Right atrium auricular region (tissue), 2 donors: ENCODE results near the gene MT2A. TPM values are rescaled to one million over a fixed set of nuclear protein-coding genes. Genes with fewer than 3 reads are reported as not detected.
"Not testable (repeated sequence)": the region's sequence is repeated elsewhere in the genome, so short reads cannot be mapped to it uniquely, and the experiment has no call there.

Experiments
- DNase-seq: peaks from one replicate; pipeline ENCODE4 v3.0.0-alpha.2; 2019; ENCODE audit warnings: low spot score
- H3K27ac ChIP-seq, 2 donors: fragments of 200-600 bp; sonication (generic); 1 replicate in 1 of 2; 2 replicates in 1 of 2; pipeline ENCODE4 v1.5.1; 2016 to 2019
- H3K27me3 ChIP-seq, 2 donors: fragments of 200-600 bp; sonication (generic); one replicate each; pipeline versions ENCODE4 v1.5.1 to v1.6.0; 2017 to 2019
- H3K36me3 ChIP-seq: fragments of 200-600 bp; sonication (generic); one replicate; pipeline ENCODE4 v1.5.1; 2016
- H3K4me1 ChIP-seq, 2 donors: fragments of 200-600 bp; sonication (generic); one replicate each; pipeline versions ENCODE4 v1.5.1 to v1.6.0; 2017 to 2019
- H3K4me3 ChIP-seq, 2 donors: fragments of 200-600 bp; sonication (generic); 1 replicate in 1 of 2; 2 replicates in 1 of 2; pipeline ENCODE4 v1.5.1; 2017 to 2019; ENCODE audit warnings: mild to moderate bottlenecking in 1 of 2, moderate library complexity in 1 of 2
- H3K9me3 ChIP-seq, 2 donors: fragments of 200-600 bp; sonication (generic); one replicate each; pipeline ENCODE4 v1.5.1; 2019
- CTCF ChIP-seq, 2 donors: fragments of 200-600 bp; sonication (generic); IDR thresholded peaks; one replicate each; pipeline ENCODE4 v1.5.1; 2019; ENCODE audit warnings: antibody characterized with exemption in 2 of 2
- total RNA-seq, 2 donors: library from RNA; depleted of rRNA; stranded (reverse); fragments of >200 nt; gene quantifications; one replicate each; pipeline ENCODE4 v1.1.0, GENCODE V29; 2016

The MT2A gene
- total RNA-seq, 2 donors from 2014 or later, result 33.3 to 118 TPM

DNA sequence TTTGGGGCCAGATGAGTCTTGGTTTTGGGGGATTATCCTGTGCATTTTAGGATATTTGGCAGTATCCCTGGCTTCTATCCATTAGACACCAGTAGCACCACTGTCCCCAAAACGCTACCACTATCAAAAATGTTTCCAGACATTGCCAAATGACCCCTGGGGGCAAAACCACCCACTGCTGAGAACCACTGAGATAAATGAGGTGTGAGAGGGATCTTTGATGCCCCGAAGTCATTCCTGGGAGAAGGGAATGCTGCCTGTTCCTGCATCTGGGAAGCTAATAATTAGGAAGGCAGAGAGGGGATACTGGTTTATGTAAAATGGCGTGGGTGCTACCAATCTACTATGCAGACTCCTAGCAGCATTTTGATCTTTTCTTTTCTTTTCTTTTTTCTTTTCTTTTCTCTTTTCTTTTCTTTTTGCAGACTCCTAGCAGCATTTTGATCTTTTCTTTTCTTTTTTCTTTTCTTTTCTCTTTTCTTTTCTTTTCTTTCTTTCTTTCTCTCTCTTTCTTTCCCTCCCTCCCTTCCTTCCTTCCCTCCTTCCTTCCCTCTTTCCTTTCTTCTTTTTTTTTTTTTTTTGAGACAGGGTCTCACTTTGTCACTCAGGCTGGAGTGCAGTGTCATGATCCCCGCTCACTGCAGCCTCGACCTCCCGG is 27.9 kb upstream of the MT2A start:
- no peak overlapping the region for H3K27ac ChIP-seq
- no peak overlapping the region for H3K4me3 ChIP-seq
- DNase-seq, result no peak
- H3K4me1 ChIP-seq, result no peaks in the 10 kb centered on the region
- TF ChIP-seq CTCF (IDR thresholded peaks at IDR 0.05), result no peak
- no peaks in the 10 kb centered on the region for H3K36me3 ChIP-seq
- no peaks in the 10 kb centered on the region for H3K27me3 ChIP-seq
- no peaks in the 10 kb centered on the region for H3K9me3 ChIP-seq

- not testable (repeated sequence) for H3K9me3 ChIP-seq, H3K4me3 ChIP-seq, H3K4me1 ChIP-seq, H3K27ac ChIP-seq, H3K27me3 ChIP-seq, H3K36me3 ChIP-seq, DNase-seq
Measured at GRCh38 chr16:56582911-56583310, 25.5 kb upstream of the MT2A start.

DNA sequence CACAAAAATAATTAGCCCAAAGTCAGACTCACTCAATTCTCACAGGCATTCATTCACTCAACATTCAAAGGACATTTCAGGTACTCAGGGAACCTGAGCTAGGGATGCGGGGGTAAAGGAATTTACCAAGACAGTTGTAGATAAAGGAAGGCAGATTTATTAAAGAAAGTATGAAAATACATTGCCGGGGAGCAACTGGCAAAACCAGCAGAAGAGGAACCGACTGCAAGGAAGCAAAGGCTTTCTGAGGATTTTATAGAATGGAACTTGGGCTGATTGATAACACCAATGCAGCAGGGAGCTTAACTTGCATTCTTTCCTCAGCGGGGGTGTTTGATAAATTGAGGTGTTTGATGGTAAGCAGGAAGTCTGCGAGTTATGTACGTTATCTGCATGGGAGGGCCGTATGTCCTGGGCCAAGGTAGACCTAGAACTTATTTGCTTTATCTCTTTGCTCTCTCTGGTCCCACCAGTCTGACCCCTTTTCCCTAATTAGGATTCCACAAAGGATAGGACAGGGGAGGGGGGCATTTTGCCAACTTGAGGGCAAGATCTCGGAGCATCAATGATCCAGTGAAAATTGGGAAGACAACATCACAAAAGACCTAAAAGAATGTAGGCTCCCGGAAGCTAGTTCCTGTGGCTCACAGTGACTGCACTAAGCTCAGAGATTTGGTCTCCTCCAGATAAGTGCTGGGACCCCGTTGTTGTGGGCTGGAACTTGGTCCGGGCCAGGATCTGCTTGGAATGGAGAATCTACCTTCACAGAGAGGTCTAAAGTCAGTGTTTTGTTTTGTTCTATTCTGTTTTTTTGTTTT is 24.8 kb upstream of the MT2A start:
- Histone ChIP-seq H3K9me3 (no peaks in the 10 kb centered on the region), H3K27ac (no peak overlapping the region), H3K4me1 (no peaks in the 10 kb centered on the region), H3K36me3 (no peaks in the 10 kb centered on the region), H3K4me3 (no peak overlapping the region), H3K27me3 (no peaks in the 10 kb centered on the region)
- DNase-seq, result no peak
- TF ChIP-seq CTCF (IDR thresholded peaks at IDR 0.05), result no peak

DNA sequence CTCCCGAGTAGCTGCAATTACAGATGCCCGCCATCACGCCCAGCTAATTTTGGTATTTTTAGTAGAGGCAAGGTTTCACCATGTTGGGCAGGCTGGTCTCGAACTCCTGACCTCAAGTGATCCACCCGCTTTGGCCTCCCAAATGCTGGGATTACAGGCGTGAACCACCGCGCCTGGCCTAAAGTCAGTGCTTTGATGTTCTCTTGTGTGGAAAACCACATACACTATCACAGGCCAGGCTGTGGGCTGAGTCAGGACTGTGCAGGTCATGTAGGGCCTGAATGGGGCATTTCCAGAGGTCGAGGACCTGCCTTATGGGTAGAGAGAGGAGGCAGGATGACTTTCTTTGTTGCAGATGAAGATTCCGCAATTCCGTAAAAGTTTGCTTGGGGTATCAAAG is 24.1 kb upstream of the MT2A start:
- no peak overlapping the region for H3K27ac ChIP-seq
- H3K4me3 ChIP-seq, result no peak overlapping the region
- no peaks in the 10 kb centered on the region for H3K9me3 ChIP-seq
- no peaks in the 10 kb centered on the region for H3K27me3 ChIP-seq
- H3K36me3 ChIP-seq, result no peaks in the 10 kb centered on the region
- DNase-seq, result no peak
- no peak for TF ChIP-seq CTCF (IDR thresholded peaks at IDR 0.05)
- peaks cover 0 to 5% of the 10 kb centered on the region in 2 donors for H3K4me1 ChIP-seq

DNA sequence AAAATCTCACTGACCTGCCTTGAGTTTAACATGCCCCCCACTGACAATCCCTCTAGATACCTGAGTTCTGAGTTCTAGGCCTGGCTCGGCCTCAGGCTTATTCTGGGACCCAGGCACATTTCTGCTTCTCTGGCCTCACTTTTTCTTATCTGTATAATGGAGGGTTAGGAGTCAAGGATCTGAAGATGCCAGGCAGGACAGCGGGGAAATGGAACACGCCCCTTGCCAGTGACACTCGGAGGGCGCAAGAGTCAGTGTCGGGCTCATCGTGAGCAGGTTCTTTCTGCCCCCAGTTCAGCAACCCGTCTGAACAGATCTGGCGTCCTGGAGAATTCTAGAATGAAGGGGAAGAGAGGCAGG is 19.6 kb upstream of the MT2A start:
- no peaks in the 10 kb centered on the region for H3K9me3 ChIP-seq
- H3K27ac ChIP-seq, result no peak overlapping the region
- H3K4me1 ChIP-seq, result peaks cover 0 to 21% of the 10 kb centered on the region in 2 donors
- DNase-seq, result no peak
- no peak for TF ChIP-seq CTCF (IDR thresholded peaks at IDR 0.05)
- H3K36me3 ChIP-seq, result no peaks in the 10 kb centered on the region
- no peaks in the 10 kb centered on the region for H3K27me3 ChIP-seq
- H3K4me3 ChIP-seq, result peak overlapping the region; percentile 42 to 52

GRCh38 chr16:56589141-56590039 is 19.0 kb upstream of the MT2A start, which contains the start of gene MT3:
Gene MT3 (plus strand): TSS chr16:56589528. CDS start chr16:56589591, 63 bp downstream.
- Histone ChIP-seq H3K4me3 (peak within 1 kb of the TSS; percentile 42 to 52), H3K4me1 (peaks cover 0 to 21% of the 10 kb centered on the region in 2 donors), H3K9me3 (no peaks in the 10 kb centered on the region), H3K27ac (no peak within 1 kb of the TSS), H3K36me3 (no peaks in the 10 kb centered on the region), H3K27me3 (no peaks in the 10 kb centered on the region)
- TF ChIP-seq CTCF (IDR thresholded peaks at IDR 0.05), result no peak
- DNase-seq, result no peak
